SH-SY5Y (cell line): ENCODE results near the gene MBOAT2.

Experiments
- GATA2 ChIP-seq: IDR thresholded peaks from 2 replicates; pipeline ENCODE4 v1.6.1; 2011; ENCODE audit warnings: mild to moderate bottlenecking, low read depth, low read length
- GATA3 ChIP-seq: IDR thresholded peaks from 2 replicates; pipeline ENCODE4 v1.6.1; 2011; ENCODE audit warnings: low read depth, mild to moderate bottlenecking, low read length, moderate library complexity

- TF ChIP-seq GATA2 = no peak
- TF ChIP-seq GATA3 = no peak
Observed at GRCh38 chr2:8966123-8966908, 37.2 kb downstream of the MBOAT2 start.
